Activated naive CD8-positive, alpha-beta T cell treated with anti-CD3 and anti-CD28 coated beads, Interleukin-2, amount 50 U/mL, for 16 hours (primary cell): ENCODE results near the gene OR8D1.

Source experiments
- DNase-seq: peaks from one replicate; pipeline ENCODE4 v3.0.0-alpha.2; 2020; ENCODE audit warnings: low read depth, low spot score

The OR8D1 gene

GRCh38 chr11:124313849-124314248 lies at the start of gene OR8D1:
Gene OR8D1 (minus strand): TSS chr11:124313949. CDS start chr11:124310766, 3,183 bp downstream.
- no peak for DNase-seq

GRCh38 chr11:124359566-124359965 lies 45.8 kb upstream of the OR8D1 start:
- DNase-seq: no peak

- DNase-seq: no peak
Measured at GRCh38 chr11:124346311-124346955, 32.7 kb upstream of the OR8D1 start.

GRCh38 chr11:124344346-124344745 lies 30.6 kb upstream of the OR8D1 start:
- no peak for DNase-seq

GRCh38 chr11:124340142-124340447 lies 26.3 kb upstream of the OR8D1 start:
- no peak for DNase-seq

- DNase-seq: no peak
Measured at GRCh38 chr11:124339396-124340141, 25.8 kb upstream of the OR8D1 start.

- DNase-seq: no peak
Measured at GRCh38 chr11:124331873-124332272, 18.1 kb upstream of the OR8D1 start.

- DNase-seq: no peak
Measured at GRCh38 chr11:124329787-124330478, 16.2 kb upstream of the OR8D1 start.

- DNase-seq: no peak
Measured at GRCh38 chr11:124327775-124328174, 14.0 kb upstream of the OR8D1 start.

GRCh38 chr11:124322356-124322755 lies 8.6 kb upstream of the OR8D1 start:
- no peak for DNase-seq

GRCh38 chr11:124320097-124320496 lies 6.3 kb upstream of the OR8D1 start, which contains the start of gene OR8D2:
Gene OR8D2 (minus strand): TSS chr11:124320197. CDS start chr11:124320197, 0 bp downstream.
- DNase-seq: no peak

- DNase-seq: no peak
Measured at GRCh38 chr11:124315052-124315451, 1.3 kb upstream of the OR8D1 start.

GRCh38 chr11:124313131-124313530 lies 618 bp downstream of the OR8D1 start:
- DNase-seq: no peak

- no peak for DNase-seq
Measured at GRCh38 chr11:124311670-124312069, 2.1 kb downstream of the OR8D1 start.

GRCh38 chr11:124311269-124311668 lies 2.5 kb downstream of the OR8D1 start:
- no peak for DNase-seq

- DNase-seq: no peak
Measured at GRCh38 chr11:124310721-124311120, 3.0 kb downstream of the OR8D1 start.

- DNase-seq: no peak
Measured at GRCh38 chr11:124307093-124307492, 6.7 kb downstream of the OR8D1 start.

- no peak for DNase-seq
Measured at GRCh38 chr11:124302347-124303125, 11.2 kb downstream of the OR8D1 start.

GRCh38 chr11:124301548-124301947 lies 12.2 kb downstream of the OR8D1 start:
- DNase-seq: no peak

GRCh38 chr11:124297921-124298320 lies 15.8 kb downstream of the OR8D1 start:
- no peak for DNase-seq

- no peak for DNase-seq
Measured at GRCh38 chr11:124296016-124296415, 17.7 kb downstream of the OR8D1 start.

GRCh38 chr11:124294687-124295086 lies 19.1 kb downstream of the OR8D1 start:
- DNase-seq: no peak
